GM19463 (cell line): ENCODE results near the gene TNIP1.

Source experiments
- ATAC-seq: cut with Tn5 transposase; IDR thresholded peaks from one replicate; pipeline ENCODE4 v1.9.1; 2021; ENCODE audit warnings: mild to moderate bottlenecking, moderate library complexity; ENCODE audit not compliant: unreplicated experiment

Gene TNIP1

DNA sequence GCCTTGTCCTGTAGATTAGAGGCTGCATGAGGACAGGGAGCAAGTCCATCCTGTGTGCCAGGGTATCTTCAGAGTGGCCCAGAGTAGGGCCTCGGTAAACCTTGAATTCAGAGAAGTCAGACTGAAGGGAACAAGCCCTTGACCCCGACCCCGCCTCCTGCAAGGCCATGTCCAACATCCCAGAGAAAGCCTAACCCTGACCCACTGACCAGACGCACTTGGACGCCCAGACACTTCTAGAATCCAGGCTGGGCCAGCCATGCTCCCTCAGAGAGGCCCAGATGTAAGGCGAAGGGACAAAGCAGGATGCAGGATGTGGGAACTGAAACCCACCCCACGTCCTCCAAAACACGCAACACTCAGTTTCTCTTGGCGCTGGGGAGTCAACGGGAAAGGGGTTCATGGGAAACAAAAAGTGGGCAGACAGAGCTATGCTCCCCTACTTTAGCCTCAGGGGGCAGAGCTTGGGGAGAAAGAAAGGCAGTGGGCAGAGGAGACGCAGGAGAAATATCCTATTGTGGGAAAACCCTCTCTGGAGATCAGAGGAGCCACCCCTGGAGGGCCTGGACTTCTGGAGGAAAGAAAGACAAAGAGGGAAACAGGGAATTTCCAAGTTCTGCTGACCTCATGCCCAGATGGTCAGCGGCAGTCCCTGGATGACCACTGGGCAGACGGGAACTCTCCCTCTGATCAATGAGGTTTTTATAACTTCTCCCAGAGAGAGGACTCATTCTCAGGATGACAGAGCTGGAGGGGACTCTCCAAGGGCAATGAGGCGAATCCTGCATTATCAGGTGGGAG lies 13.0 kb downstream of the TNIP1 start:
- ATAC-seq: no peak

DNA sequence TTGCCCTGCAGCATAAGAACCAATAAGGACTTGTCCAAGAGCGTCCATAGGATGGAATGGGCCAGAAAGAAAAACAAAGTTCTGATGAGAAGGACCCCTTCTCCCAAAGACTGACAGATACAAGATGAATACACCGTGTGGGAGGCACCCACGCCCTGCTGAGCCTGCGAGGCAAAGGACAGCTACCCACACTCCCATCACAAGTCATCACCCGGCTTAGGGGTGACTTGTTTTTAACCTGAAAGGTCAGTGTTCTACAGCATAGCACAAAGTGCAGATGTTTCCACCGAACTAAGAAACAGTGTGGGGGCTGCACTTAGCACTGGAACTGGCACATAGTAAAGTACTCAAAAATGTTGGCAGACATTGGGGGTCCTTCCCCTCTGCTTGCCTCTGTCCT lies 13.9 kb downstream of the TNIP1 start:
- no peak for ATAC-seq

DNA sequence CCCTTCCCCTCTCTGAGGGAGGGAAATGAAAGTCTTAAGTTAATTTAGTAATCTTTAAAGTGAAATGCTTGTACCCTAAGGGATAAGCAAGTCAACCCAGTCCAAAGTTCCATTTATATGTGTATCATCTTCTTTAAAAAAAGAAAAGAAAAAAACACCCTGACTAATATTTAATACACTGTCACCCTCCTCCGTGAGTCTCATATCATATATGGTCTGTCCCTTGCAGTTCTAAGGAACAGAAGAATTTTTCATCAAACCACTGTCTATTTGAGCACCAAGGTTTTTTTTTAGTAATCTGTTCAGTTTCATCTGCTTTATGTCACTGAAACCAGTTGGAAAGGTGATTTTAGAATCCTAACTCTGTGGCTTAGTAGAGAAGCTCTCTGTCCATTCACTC lies 15.2 kb downstream of the TNIP1 start:
- ATAC-seq: no peak

DNA sequence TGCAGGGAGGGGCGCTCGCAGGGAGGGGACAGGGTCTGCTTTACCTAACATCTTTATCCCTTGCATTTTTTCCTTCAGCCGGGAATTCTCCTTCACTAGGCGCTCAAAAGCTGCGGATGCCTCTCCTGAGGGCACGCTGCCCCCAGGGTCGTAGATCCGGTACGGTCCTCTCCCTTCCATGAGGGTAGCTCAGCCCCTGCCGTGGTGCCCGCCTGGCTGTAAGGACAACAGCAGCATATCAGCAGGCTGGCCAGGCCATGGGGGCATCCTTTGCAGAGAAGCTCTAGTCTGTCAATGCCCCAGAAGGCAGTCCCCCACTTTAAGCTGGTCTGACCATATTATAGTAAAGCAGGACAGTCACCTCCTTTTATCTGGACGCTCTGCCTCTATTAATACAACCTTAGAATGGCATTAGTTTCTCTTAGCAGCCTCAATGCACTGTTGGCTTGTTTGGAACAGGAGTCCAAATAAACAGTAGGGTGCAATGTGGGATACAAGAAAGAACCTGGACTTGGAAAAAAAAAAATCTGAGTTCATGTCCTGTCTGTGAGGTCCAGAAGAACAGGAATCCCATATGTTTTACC lies 15.8 kb downstream of the TNIP1 start:
- ATAC-seq: no peak

DNA sequence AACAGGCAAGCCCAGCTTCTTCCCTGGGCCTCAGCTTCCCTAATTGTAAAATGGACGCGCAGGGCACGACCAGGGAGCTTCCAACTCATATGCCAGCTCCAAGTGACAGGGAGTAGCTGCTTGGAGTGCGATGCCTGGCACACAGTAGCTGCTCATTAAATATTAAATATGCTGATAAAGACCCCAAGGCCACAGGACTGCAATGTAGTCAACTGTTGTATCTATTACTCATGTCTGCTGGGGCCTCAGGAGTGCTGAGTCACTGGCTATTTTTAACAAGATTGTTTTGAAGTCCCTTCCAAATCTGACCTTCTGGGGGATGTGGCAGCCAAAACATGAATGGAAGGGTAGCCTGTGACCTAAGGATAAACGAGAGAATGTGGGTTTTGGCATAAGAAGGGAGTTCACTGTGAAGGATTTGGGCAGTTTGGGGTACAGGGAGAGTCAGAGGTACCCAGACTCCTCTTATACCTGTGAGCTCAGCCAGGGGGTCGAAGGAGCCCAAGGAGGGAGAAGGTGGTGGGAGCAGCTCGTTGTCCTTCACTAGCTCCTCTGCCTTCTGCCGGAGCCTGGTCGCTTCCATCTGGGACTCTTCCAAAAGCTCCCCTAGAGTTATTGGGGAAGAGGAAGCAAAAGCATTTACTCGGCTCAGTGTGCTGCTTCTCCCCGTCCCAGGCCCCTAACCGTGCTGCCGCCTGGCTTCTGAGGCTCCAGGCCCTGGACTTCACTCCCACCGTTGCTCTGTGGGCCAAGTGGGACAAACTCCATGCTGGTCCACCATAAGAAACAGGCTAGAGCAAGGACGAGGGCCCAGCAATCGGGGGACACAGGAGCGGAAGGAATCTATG lies 17.5 kb downstream of the TNIP1 start:
- no peak for ATAC-seq

DNA sequence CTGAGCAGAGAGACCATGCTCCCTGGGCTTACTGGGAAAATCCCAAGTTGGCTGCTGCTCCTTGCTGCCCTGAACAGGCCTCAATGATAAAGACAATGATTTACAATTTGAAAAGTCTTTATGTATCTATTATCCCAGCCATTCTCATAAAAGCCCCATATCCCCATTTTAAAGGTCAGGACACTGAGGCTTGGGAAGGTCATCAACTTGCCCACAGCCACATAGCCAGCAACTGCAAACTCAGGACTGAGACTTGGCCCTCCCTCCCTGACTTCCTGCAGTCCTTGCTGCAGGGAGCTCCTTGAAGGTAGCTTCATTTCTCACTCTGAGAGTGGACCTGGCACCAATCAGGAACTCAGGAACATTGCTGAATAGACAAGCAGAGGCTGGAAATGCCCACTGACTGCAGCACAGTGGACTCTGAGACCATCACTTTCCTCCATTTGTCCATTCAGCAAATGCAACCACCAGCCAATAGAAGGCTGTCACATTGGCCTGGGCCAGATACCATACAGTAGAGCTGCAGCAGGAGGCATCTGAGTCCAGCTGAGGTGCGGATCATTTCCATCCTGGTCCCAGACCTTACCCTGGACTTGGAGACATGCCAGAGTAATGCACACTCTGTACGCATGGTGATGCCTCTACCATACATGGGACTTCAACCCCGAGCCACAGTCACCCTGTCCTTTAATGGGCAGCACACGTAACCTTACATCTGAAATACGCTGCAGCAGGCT lies 18.3 kb downstream of the TNIP1 start:
- no peak for ATAC-seq

DNA sequence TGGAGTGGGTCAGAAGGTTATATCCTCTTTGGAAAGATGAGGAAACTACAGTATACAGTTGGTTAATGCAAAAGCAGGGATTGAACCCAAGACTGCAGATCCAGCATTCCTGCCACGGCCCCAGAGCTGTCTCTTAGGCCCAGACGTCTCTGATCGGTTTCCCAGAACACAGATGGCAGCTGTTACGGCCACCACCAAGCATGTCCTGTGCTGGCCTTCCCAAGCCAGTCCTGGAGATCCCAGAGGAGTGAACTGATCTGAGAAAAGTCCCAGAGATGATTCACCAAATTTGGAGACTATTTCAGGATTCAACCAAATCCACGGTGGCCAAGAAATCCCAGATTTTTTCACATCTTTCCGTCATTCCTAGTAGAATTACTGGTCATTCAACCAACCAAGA lies 20.1 kb downstream of the TNIP1 start:
- ATAC-seq: no peak

DNA sequence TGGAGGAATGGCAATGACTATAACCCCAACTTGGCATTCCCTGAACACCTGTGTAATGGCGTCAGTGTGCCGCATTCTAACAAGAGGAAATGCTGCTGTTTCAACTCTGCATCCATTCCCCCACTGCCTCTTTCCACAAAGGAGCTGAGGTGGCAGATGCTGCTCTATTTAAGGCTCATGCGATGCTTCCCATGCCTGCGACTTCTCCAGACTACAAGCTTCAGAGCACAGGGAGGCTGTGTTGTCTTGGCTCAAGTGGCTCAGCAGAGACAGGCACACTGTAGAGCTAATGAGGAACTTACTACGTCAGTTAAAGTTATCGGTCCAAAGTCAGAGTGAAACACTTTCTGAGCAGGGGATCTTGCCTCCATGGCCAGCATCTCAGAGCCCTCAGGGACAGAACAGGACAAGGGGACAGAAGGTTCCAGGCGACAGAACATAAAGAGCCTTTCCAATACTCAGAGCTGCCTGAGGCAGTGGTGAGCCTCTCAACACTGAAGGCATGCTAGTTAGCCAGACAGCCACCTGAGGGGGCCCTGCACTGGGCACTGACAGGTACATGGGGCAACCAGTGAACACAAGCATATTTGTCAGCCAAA lies 21.8 kb downstream of the TNIP1 start:
- ATAC-seq: no peak

DNA sequence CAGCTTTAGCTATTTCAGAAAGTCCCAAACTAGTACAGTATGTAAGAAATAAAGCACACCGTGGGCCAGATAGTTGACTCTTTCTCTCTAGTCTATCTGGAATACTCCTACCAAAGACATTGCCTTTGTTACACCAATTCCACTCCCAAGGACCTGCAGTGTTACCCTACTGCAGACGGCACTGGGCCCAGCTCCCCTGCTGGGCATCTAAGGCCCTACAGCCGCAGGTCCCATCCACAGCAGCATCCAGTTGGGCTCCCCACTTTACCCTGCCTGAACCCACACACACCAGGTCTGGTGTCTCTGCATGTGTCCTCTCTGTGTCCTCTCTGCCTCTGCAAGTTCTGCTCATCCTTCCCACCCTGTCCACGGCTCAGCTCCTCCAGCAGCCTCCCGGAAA lies 22.5 kb downstream of the TNIP1 start:
- ATAC-seq: no peak

DNA sequence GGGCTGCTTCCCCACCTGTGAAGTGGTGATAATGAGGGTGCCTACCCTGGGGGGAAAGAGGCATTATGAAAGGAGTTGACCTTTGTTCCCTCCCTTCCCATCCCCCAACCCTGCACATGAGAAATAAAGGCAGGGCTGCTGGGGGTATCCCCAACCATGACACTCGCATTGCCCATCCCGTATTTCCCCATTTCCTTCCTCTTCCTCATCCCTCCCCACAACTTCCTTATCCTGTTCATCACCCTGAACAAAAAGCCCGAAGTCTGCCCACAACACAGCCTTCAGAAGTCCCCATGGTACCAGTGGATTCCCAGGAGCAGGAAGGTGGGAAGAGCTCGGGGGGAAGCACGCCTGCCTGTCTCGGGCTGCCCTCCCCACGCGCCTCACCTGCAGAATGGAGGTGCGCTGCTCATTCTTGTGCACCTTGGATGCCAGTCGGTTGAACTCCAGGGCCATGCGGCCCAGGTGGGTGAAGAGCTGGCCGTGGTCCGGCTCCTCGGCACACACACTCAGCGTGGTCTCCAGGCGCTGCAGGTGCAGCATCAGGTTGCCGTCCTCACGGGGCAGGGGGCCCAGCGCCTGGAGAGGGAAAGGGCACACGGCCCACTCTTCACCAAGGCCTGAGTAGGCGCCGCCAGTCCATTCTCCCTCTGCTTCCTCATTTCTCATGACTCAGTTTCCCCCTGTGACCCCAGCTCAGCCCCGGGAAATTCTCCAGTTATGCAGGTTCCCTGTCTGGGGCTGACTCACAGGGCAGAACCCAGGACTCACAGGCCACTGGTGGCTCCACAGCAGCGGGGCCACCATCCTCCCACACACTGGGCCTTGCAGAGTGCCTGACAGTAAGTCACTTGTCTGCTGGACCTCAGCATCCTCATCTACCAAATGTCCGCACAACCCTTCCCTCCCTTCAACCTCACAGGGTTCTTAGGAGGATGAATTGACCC lies 24.2 kb downstream of the TNIP1 start:
- no peak for ATAC-seq

DNA sequence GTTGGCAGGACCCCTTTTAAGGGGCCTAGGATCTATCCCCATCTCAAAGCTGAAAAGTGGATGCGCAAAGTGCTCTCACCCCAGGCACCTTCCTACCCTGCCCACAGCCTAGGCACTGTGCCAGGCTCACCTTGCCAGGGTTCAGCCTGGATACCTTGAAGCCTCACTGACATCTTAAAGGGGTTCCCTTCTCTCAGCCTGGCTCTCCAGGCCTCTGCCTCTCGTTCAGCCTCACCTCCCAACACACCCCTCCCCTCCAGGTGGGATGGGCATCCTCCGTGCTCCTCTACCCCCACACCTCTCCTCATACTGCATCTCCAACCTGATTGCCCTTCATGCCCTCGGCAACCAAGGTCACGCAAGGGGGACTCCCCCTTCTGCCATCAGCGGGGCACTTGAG lies 25.5 kb downstream of the TNIP1 start:
- no peak for ATAC-seq

DNA sequence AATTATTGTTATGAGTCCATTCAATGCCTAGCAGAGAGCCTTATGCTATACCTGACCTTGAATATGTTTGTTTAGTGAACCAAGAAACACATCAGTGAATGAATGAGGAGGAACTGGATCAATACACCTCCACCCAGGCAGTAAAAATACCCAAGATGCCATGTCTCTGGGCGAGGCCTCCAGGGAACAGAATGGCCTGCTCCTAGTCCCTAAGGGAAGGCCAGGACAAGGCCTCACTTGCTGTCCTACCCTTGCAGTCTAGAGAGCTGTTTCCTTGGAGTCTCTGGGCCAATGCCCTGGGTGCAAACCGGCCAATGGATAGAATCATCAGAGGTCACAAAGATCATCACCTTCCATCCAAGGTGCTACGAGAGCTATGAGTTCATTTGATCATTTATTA lies 26.1 kb downstream of the TNIP1 start:
- no peak for ATAC-seq

DNA sequence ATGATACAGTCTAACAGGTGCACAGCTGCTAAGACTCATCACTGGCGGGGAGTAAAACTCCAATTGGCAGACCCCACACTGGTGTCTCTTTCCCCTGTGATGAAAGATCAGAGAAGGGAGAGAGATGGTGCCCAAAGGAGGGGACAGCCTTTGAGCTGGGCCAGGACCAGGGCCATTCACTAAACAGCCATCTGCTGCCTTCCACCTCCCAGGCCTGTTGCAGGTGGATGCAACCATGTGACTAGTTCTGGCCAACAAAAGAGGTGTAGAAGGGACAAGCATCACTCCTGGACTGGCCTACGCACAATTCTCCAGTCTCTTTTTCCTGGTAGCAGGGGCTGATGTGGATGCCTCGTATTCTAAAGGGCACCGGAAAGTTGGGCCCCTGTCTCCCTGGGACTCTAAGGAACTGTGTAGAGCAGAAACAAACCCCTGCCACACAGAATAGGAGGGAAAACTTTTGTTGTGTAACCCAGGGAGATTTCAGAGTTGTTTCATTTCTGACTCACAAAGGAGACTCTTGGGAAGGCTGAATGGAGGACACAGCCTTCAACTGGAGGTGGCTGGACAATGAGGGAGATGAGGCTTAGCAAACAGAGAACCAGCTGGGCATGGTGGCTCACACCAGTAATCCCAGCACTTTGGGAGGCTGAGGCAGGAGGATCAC lies 26.9 kb downstream of the TNIP1 start:
- no peak for ATAC-seq

DNA sequence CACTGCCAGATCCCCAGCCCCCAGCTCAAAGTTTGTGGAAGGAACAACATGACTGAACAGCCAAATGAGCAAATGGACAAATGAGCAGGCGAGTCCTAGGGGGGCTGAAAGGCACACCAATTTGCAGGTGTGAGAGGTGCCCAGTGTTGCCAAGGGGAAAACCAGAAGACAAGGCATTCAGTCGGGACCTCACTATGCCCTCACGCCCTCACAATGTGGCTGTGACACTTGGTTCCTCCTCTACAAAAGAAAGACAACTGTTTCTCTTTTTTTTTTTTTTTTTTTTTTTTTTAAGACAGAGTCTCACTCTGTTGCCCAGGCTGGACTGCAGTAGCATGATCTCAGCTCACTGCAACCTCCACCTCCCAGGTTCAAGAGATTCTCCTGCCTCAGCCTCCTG lies 28.0 kb downstream of the TNIP1 start:
- no peak for ATAC-seq

DNA sequence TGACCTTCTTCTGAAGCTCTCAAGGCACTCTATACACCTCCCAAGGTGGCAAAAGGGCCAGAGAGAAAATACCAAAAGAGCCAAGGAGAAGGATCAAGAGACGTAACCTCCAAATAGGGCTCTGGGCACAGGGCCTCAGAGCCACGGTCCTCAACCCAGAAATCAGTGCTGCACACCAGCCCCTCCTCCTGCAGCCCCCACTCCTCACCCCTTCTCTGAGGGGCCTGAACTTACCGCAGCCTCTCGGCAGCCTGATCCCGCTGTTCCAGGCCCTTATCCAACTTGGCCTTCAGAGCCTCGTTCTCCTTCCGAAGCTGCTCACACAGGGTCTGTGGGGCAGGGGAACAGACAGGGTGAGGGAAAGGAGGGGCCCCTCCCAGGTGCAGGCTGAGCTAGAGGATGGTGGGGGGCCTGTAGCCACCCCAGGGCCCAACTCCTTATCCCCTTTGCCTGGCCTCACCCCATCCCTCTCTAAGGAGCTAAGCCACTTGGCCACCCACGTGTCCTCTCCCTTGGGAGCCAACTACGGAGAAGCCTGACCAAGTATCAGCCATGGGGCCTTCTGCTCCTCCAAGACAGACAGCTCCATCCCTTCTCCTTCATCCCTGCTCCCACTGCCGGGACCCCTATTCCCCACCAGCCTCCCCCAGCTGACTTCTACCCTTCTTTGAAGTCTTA lies 28.8 kb downstream of the TNIP1 start:
- no peak for ATAC-seq

DNA sequence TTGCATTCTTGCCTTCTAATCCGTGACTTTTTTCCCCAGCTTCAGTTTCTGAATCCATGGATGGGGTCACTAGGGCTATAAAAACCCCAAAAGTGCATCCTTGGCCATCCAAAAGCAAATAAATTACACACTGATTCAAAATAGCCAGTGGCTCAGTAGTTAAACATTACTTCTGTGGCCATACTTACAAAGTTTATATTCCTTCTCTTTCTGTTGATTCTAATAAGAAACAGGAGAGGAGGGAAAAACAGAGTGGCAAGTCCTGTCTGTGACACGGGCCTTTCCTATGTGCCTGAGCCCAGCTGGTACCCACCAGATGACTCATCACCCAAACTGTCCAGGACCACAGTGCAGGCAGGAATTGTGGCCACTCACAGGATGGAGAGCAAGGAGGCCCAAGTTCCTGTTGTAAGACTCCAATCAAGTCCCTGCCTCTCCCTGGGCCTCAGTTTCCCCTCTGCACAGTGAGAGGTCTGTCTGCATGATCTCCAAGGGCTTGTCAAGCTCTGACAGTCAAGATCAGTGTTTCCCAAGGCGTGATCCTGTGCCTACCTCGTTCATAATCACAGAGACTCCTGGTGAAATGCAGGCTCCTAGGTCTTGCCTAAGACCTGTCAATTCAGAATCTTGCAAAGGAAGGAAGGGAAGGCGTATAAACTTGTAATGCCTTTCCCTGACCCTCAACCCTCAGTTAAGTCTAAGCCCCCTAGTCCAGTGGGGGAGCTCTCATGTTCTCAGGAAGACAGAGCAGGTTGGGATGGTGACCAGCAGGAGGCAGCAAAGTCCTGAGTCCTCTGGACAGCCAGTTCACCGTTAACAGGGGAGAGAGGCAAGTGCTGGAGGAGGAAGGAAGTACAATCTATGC lies 29.5 kb downstream of the TNIP1 start:
- peak; percentile 75 for ATAC-seq

DNA sequence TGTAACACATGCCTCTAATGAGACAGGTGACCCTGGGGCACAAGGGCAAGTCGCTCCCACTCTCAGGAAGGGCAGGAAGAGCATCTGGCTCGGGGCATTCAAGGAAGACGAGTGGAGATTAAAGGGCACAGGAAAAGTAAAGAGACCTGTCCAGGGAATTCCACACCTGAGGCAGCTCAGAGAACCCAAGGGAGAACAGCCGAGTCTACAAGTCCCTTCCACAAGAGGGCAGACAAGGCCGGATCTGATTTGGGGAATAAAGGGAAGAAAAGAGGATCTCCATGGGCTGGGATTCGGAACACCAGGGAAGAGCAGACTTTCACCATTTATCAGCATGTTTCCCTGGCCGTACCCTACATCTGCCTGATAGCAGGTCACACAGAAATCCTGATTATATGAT lies 32.3 kb downstream of the TNIP1 start:
- no peak for ATAC-seq
